Activated T-helper 17 cell treated with anti-CD3 and anti-CD28 coated beads, Interleukin-2, amount 50 U/mL, for 72 hours (primary cell): Measurements from ENCODE around the gene HARBI1. TPM values are rescaled to one million over a fixed set of nuclear protein-coding genes. Genes with fewer than 3 reads are reported as not detected.

Source experiments
- ATAC-seq: fragments of 150-1000 bp; cut with Tn5 transposase; replicated peaks from 2 replicates; pipeline ENCODE4 v1.10.0; 2021; ENCODE audit warnings: mild to moderate bottlenecking, moderate library complexity
- H3K27ac Mint-ChIP-seq: one replicate; pipeline ENCODE4 v1.8.0; 2022; ENCODE audit warnings: mixed read lengths
- H3K27me3 Mint-ChIP-seq: one replicate; pipeline ENCODE4 v1.8.0; 2022; ENCODE audit warnings: mixed read lengths
- H3K36me3 Mint-ChIP-seq: one replicate; pipeline ENCODE4 v1.8.0; 2022; ENCODE audit warnings: low read depth, mild to moderate bottlenecking, mixed read lengths
- H3K4me1 Mint-ChIP-seq: one replicate; pipeline ENCODE4 v1.8.0; 2022; ENCODE audit warnings: mixed read lengths
- H3K4me3 Mint-ChIP-seq: one replicate; pipeline ENCODE4 v1.8.0; 2022; ENCODE audit warnings: mild to moderate bottlenecking, mixed read lengths
- H3K9me3 Mint-ChIP-seq: one replicate; pipeline ENCODE4 v1.8.0; 2022; ENCODE audit warnings: mixed read lengths
- total RNA-seq, 2 donors: library from RNA; stranded (reverse); gene quantifications; one replicate each; pipeline ENCODE4 v1.2.3, GENCODE V29; 2022

Gene HARBI1
- total RNA-seq, 2 donors from 2014 or later = 2.4 to 4.6 TPM

GRCh38 chr11:46642627-46643335 is 25.8 kb upstream of the HARBI1 start:
- Mint-ChIP-seq H3K27me3 (no peaks in the 10 kb centered on the region), H3K4me3 (no peak overlapping the region), H3K4me1 (peaks cover 5% of the 10 kb centered on the region), H3K27ac (peak overlapping the region; percentile 7), H3K36me3 (peaks cover 85% of the 10 kb centered on the region), H3K9me3 (no peaks in the 10 kb centered on the region)
- ATAC-seq = no peak

GRCh38 chr11:46641639-46642038 is 24.6 kb upstream of the HARBI1 start:
- Mint-ChIP-seq H3K27me3 (no peaks in the 10 kb centered on the region), H3K4me3 (no peak overlapping the region), H3K27ac (no peak overlapping the region), H3K36me3 (peaks cover 81% of the 10 kb centered on the region), H3K4me1 (peaks cover 5% of the 10 kb centered on the region), H3K9me3 (no peaks in the 10 kb centered on the region)
- ATAC-seq = no peak

- Mint-ChIP-seq H3K27ac (no peak overlapping the region), H3K4me3 (no peak overlapping the region), H3K9me3 (no peaks in the 10 kb centered on the region), H3K4me1 (peaks cover 5% of the 10 kb centered on the region), H3K36me3 (peaks cover 81% of the 10 kb centered on the region), H3K27me3 (no peaks in the 10 kb centered on the region)
- ATAC-seq = no peak
Measured at GRCh38 chr11:46640036-46640788, 23.2 kb upstream of the HARBI1 start.

GRCh38 chr11:46639197-46639839 is 22.3 kb upstream of the HARBI1 start:
- no peak for ATAC-seq
- Mint-ChIP-seq H3K4me1 (peaks cover 5% of the 10 kb centered on the region), H3K27ac (peak overlapping the region; percentile 12), H3K27me3 (no peaks in the 10 kb centered on the region), H3K36me3 (peaks cover 74% of the 10 kb centered on the region), H3K4me3 (no peak overlapping the region), H3K9me3 (no peaks in the 10 kb centered on the region)

GRCh38 chr11:46637546-46637945 is 20.5 kb upstream of the HARBI1 start:
- Mint-ChIP-seq H3K4me3 (no peak overlapping the region), H3K9me3 (no peaks in the 10 kb centered on the region), H3K36me3 (peaks cover 64% of the 10 kb centered on the region), H3K4me1 (peaks cover 5% of the 10 kb centered on the region), H3K27me3 (no peaks in the 10 kb centered on the region), H3K27ac (no peak overlapping the region)
- ATAC-seq = no peak

- H3K4me3 Mint-ChIP-seq = no peak overlapping the region
- no peaks in the 10 kb centered on the region for H3K27me3 Mint-ChIP-seq
- H3K27ac Mint-ChIP-seq = no peak overlapping the region
- no peaks in the 10 kb centered on the region for H3K9me3 Mint-ChIP-seq
- no peak for ATAC-seq
- H3K36me3 Mint-ChIP-seq = peaks cover 73% of the 10 kb centered on the region
- peaks cover 5% of the 10 kb centered on the region for H3K4me1 Mint-ChIP-seq
Measured at GRCh38 chr11:46635557-46636139, 18.6 kb upstream of the HARBI1 start.

- H3K9me3 Mint-ChIP-seq = no peaks in the 10 kb centered on the region
Measured at GRCh38 chr11:46633291-46634217, 16.5 kb upstream of the HARBI1 start.

GRCh38 chr11:46632502-46632901 is 15.5 kb upstream of the HARBI1 start:
- H3K4me3 Mint-ChIP-seq = no peak overlapping the region
- H3K27ac Mint-ChIP-seq = no peak overlapping the region
- H3K9me3 Mint-ChIP-seq = no peaks in the 10 kb centered on the region
- no peaks in the 10 kb centered on the region for H3K27me3 Mint-ChIP-seq
- H3K4me1 Mint-ChIP-seq = no peaks in the 10 kb centered on the region
- H3K36me3 Mint-ChIP-seq = peaks cover 67% of the 10 kb centered on the region
- no peak for ATAC-seq

More at GRCh38 chr11:46633291-46634217, 16.5 kb upstream of the HARBI1 start:
- H3K4me1 Mint-ChIP-seq = no peaks in the 10 kb centered on the region
- H3K27me3 Mint-ChIP-seq = no peaks in the 10 kb centered on the region
- H3K27ac Mint-ChIP-seq = no peak overlapping the region
- H3K36me3 Mint-ChIP-seq = peaks cover 72% of the 10 kb centered on the region
- ATAC-seq = no peak
- no peak overlapping the region for H3K4me3 Mint-ChIP-seq

GRCh38 chr11:46631676-46632075 is 14.6 kb upstream of the HARBI1 start:
- no peak for ATAC-seq
- Mint-ChIP-seq H3K9me3 (no peaks in the 10 kb centered on the region), H3K27ac (no peak overlapping the region), H3K4me1 (no peaks in the 10 kb centered on the region), H3K4me3 (no peak overlapping the region), H3K27me3 (no peaks in the 10 kb centered on the region), H3K36me3 (peaks cover 65% of the 10 kb centered on the region)

GRCh38 chr11:46630237-46630636 is 13.2 kb upstream of the HARBI1 start:
- H3K9me3 Mint-ChIP-seq = no peaks in the 10 kb centered on the region
- H3K27ac Mint-ChIP-seq = no peak overlapping the region
- ATAC-seq = no peak

GRCh38 chr11:46628961-46629360 is 11.9 kb upstream of the HARBI1 start:
- no peak for ATAC-seq
- H3K27ac Mint-ChIP-seq = no peak overlapping the region
- H3K4me3 Mint-ChIP-seq = no peak overlapping the region
- H3K27me3 Mint-ChIP-seq = no peaks in the 10 kb centered on the region
- H3K9me3 Mint-ChIP-seq = no peaks in the 10 kb centered on the region
- peaks cover 76% of the 10 kb centered on the region for H3K36me3 Mint-ChIP-seq
- peaks cover 5% of the 10 kb centered on the region for H3K4me1 Mint-ChIP-seq

More at GRCh38 chr11:46630237-46630636, 13.2 kb upstream of the HARBI1 start:
- Mint-ChIP-seq H3K4me3 (no peak overlapping the region), H3K36me3 (peaks cover 65% of the 10 kb centered on the region), H3K4me1 (peaks cover 5% of the 10 kb centered on the region), H3K27me3 (no peaks in the 10 kb centered on the region)

GRCh38 chr11:46625406-46625805 is 8.4 kb upstream of the HARBI1 start:
- Mint-ChIP-seq H3K27ac (peak overlapping the region; percentile 46), H3K27me3 (no peaks in the 10 kb centered on the region), H3K4me1 (peaks cover 12% of the 10 kb centered on the region), H3K36me3 (peaks cover 76% of the 10 kb centered on the region), H3K9me3 (no peaks in the 10 kb centered on the region), H3K4me3 (no peak overlapping the region)
- ATAC-seq = no peak

- Mint-ChIP-seq H3K27ac (no peak overlapping the region), H3K4me1 (peaks cover 15% of the 10 kb centered on the region), H3K4me3 (peak overlapping the region; percentile 85), H3K9me3 (no peaks in the 10 kb centered on the region), H3K36me3 (peaks cover 35% of the 10 kb centered on the region), H3K27me3 (no peaks in the 10 kb centered on the region)
- ATAC-seq = no peak
Measured at GRCh38 chr11:46618837-46619236, 1.8 kb upstream of the HARBI1 start.

GRCh38 chr11:46617972-46618314 is 916 bp upstream of the HARBI1 start:
- Mint-ChIP-seq H3K9me3 (no peaks in the 10 kb centered on the region), H3K36me3 (peaks cover 33% of the 10 kb centered on the region), H3K4me1 (peaks cover 15% of the 10 kb centered on the region), H3K27ac (peak overlapping the region; percentile 97), H3K27me3 (no peaks in the 10 kb centered on the region), H3K4me3 (peak overlapping the region; percentile 85)
- ATAC-seq = no peak
